HG03521 (cell line): ENCODE results near the gene CCL4L2.
A peak's percentile ranks its signal among the peaks of the same experiment; 100 is the strongest.
"Not testable (repeated sequence)": the region's sequence is repeated elsewhere in the genome, so short reads cannot be mapped to it uniquely, and the experiment has no call there.

Experiments
- ATAC-seq: cut with Tn5 transposase; IDR thresholded peaks from one replicate; pipeline ENCODE4 v1.9.1; 2021; ENCODE audit warnings: mild to moderate bottlenecking, moderate library complexity; ENCODE audit not compliant: unreplicated experiment

CCL4L2 gene

DNA sequence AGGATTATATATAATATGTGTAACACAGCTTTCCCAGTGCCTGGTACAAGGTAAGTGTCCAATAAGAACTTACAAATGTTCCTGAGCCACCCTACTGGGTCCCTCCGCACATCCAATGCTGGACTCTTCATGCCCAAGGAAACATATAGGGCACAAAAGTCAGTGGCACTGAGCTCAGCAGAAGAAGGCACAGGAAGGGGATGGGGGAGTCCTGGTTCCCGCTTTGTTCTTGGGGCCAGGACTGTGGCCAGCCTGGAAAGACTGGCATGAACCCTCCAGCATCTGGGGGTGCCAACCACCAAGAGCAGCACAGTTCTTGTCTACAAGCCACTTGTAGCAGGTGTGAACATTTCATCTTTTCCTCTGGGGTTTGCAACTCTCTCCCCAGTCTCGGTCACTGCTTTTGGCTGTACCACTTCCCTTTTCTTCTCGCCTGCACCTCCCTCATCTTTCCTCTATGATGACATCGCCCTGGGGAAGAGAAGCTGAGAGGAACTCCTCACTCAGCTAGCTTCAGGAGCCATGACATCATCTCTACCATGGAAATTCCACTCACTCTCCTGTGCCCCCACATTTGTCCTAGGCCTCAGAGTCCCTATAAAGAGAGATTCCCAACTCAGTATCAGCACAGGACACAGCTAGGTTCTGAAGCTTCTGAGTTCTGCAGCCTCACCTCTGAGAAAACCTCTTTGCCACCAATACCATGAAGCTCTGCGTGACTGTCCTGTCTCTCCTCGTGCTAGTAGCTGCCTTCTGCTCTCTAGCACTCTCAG is at the start of gene CCL4L2:
Gene CCL4L2 (plus strand): TSS at position 625 of the 773 bp plus-strand sequence.
- ATAC-seq: peak; percentile 56

DNA sequence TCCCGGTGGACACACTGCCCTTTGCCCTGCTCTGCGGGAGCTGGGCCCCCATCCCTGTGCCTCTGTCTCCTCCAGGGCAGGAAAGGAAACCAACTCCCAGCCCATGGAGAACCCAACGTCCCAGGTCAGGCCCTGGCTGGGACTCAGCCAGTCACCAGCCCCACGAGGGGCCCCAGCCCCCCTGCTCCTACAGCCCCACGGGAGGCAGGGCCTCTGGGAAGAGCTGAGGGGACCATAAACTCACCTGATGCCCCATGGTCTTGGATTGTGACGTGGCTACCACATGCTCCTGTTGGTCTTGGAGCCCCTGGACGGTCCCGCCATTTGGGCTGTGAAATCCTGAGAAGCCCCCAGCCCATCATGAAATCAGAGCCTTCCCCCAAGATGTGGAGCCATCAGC is 42.0 kb upstream of the CCL4L2 start:
- ATAC-seq: not testable (repeated sequence)

DNA sequence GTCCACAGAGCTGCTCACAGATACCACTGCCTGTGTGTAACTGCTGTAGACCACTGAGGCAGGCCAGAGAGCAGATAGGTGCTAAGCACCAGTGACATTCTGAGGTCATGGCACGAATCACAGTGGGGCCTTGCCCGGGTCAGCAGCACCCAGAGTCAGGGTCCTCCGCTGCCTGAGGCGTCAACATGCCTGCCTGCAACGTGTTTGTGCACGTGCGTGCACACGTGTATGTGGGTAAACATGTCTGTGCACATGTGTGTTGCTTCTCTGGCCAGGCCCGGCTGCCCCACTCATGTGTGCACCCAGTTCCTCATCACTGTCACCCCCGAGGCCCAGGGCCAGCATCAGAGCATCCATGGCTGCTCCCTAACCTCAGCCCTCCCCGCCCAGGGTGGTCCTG is 34.3 kb upstream of the CCL4L2 start, which contains the start of gene TBC1D3B:
Gene TBC1D3B (minus strand): TSS at position 101 of the 400 bp plus-strand sequence. CDS start 1,586 bp downstream, outside the sequence.
- ATAC-seq: not testable (repeated sequence)

DNA sequence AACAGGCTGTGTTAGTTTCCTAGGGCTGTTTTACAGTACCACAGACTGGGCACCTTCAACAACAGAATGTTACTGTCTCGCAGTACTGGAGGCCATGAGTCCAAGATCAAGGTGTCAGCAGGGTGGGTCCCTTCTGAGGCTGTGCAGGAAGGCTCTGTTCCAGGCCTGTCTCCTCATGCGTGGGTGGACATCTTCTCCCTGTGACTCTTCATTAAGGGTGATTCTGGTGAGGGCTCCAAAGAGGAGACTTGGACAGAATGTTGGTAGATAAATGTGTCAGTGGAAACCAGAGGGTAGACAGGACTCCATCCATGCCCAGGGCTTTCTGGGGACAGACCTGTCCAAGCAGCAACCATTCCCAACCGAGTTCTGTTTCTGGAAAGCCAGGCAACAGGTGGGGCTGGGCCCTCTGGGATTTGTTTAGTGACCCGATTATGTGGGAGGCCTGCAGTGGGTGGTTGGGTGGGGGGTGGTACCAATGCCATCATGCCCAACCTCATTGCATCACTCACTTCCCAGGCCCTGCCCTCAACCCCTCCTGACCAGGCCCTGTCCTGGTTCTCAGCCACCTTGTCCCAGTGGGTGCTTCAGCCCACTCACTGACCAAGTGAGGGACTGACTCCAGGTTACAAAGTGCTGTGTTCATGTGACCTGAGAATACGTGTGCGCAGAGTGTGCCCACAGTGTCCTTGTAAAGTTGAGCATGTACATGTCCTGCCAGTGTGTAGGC is 29.3 kb upstream of the CCL4L2 start:
- not testable (repeated sequence) for ATAC-seq

GRCh38 chr17:36182176-36183000 is 28.5 kb upstream of the CCL4L2 start:
- no peak for ATAC-seq

GRCh38 chr17:36183001-36183971 is 27.6 kb upstream of the CCL4L2 start:
- ATAC-seq: no peak

GRCh38 chr17:36184023-36184765 is 26.7 kb upstream of the CCL4L2 start:
- no peak for ATAC-seq

DNA sequence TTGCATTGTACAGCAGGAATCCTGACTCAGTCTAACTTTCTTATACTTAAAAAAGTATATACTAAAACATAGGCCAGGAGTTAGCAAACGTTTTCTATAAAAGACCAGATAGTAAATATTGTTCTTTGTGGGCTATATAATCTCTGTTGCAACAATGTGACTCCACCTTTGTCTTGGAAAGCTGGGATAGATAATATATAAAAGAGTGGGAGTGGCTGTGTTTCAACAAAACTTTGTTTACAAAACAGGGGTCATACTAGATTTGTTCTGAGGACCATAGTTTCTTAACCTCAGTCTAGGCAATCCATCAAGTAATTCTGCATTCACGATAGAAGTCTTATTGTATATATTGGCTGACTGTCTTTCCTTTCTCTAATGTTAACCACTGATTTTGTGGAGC is 25.4 kb upstream of the CCL4L2 start:
- no peak for ATAC-seq

DNA sequence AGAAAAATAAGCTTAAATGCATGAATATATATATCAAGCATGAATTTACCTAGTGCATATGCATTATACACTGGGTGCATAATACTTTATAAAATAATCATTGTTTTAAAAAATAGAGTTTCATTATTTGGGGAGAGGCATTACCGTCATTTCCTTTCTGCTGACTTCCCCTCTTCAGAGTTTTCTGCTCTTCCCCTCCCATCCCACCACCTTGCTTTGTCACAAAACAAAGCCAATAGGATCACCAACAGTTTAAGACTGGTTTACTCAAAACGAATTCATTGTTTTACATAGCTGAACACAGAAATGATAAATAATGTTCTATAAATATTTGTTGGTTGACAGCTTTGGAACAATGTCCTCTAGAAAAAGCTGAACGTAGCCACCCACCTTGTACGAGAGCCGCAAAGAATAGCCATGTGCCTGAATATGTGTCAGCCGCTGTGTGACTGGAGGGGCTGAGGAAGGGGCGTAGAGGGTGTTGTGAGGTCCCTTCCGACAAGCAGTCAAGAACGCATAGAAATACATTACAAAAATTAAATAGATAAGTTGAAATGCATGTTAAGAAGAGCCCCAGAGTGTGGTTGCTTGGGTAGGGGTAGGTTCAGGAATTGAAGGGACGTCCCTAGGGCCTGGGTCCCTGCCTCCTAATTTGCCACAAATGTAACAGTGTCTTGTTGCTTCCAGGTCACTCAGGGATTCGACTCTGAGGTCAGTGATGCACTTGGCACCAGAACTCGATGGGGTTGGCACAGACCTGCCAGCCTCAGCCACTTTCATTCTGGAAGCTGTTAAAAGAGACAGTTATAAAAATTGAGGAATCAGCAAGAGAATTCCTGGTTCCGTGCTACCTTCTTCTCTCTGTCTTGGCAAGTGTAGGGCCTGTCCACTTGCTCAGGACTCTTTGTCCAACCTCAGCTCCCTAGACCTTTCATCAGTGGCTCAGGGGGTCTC is 23.8 kb upstream of the CCL4L2 start:
- ATAC-seq: not testable (repeated sequence)

- not testable (repeated sequence) for ATAC-seq
These were observed 22.8 kb upstream of the CCL4L2 start for GRCh38 chr17:36187943-36188665.

DNA sequence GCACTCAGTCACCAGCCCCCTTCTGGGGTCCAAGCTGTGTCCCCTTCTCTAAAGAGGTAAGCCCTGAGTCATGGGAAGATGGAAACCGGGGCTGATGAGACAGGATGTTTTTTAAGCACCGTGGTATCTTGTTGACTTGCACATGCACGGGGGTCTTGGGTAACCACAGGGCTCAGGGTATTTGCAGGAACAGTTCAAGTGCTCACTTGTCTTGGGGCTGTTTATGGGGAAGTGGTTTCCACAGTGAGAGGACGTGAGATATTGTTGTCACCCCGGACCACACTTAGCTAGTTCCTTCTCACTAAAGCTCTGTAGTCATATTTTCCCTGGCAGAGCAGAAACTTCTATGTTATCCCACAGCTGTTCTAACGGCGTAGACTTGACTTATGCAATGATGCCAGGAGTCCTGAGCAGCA is 22.0 kb upstream of the CCL4L2 start:
- peak; percentile 77 for ATAC-seq

DNA sequence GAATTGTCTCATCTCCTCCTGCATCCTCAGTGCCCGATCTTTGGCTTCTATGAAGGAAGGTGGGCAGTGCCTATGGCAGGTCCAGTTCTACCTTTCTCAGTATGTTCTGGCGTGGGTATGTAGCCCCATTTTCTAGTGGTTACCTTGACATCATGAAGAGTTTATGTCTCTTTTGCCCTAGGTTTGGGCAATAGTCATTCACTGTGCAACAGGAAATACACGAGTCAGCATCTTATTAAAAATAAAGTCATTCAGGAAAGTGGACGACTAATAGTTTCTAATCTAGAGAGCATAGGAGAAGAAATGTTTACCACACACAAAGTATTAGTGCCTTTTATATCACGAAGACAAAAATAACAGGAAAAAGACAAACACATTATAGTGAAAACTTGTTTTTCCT is 20.9 kb upstream of the CCL4L2 start:
- not testable (repeated sequence) for ATAC-seq

DNA sequence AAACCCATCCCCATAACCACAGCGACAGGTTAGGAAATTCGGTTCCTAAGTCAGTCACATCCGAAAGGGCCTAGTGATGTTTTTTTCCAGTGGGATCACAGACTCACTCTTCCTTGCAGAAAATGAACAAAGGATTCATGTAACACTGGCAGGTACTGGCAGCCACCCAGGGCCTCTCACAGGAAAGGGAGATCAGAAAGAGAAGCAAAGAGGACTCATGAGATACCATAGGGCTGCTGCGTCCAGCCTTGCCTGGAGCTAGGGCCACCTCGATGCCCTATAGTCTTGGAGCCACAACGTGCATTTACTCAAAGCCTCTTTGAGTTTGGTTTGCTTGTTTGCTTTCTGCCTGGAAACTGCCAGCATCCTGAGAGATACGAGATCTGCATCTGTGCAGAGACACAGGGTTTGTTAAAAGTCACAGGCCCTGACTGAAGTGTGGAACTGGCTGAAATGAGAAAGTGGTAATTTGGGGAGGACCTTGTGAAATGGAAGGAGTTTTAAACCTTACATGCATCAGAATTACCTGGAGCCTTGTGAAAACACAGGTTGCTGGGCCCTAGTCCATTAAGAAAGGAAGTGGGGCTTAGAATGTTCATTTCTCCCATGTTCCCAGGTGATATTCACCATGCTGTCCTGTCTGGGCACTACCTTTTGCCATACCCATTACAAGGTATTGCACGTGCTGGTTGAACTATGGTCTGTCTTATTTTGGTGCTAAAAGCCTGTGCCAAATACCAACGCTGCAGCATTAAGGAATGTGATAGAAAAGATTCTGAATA is 20.1 kb upstream of the CCL4L2 start:
- ATAC-seq: not testable (repeated sequence)

GRCh38 chr17:36193216-36193775 is 17.6 kb upstream of the CCL4L2 start:
- no peak for ATAC-seq

DNA sequence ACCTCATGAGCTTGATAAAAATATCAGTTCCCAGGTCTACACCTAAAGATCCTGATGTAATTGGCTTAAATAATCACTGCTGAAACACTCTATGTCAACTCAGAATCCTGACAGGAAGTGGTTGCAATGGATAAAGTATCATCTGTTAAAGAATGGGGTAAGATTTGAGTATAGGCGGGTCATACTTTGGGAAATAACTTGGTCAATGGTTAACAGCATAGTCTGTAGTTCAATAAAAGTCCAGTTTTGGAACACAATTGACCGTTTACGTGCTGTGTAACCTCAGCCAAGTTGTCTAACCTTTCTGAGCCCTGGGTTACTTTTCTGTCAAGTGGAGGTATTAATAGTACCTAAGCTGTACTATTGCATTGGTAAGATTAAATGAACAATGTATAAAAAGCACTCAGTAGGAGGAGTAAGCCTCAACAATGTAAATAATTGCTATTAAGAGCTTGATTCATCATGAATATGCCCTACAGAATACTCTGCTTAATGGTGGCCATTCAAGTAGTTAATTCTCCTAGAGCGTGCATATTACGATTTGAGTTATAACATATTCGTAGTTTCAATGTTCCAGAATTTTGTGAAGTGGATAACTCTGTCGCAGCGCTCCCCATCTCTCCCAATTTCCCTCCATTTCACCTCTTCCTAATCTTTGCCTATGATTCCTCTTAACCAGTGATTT is 16.6 kb upstream of the CCL4L2 start:
- not testable (repeated sequence) for ATAC-seq
